ENCODE results near the gene RXYLT1.
"Not testable (repeated sequence)": the region's sequence is repeated elsewhere in the genome, so short reads cannot be mapped to it uniquely, and the experiment has no call there.

RXYLT1 gene

GRCh38 chr12:63779498-63780481 lies at the start of gene RXYLT1:
TSS of gene RXYLT1 (plus strand) at chr12:63779909. CDS start at chr12:63779961, 52 bp downstream.
- peak; percentile 88 for DNase-seq

GRCh38 chr12:63732779-63733178 lies 46.9 kb upstream of the RXYLT1 start:
- DNase-seq = not testable (repeated sequence)

- not testable (repeated sequence) for DNase-seq
Measured at GRCh38 chr12:63733585-63733984, 46.1 kb upstream of the RXYLT1 start.

- not testable (repeated sequence) for DNase-seq
Measured at GRCh38 chr12:63740551-63740950, 39.2 kb upstream of the RXYLT1 start.

- DNase-seq = not testable (repeated sequence)
Measured at GRCh38 chr12:63741431-63741830, 38.3 kb upstream of the RXYLT1 start.

- not testable (repeated sequence) for DNase-seq
Measured at GRCh38 chr12:63744110-63744509, 35.6 kb upstream of the RXYLT1 start.

GRCh38 chr12:63746470-63746869 lies 33.2 kb upstream of the RXYLT1 start:
- not testable (repeated sequence) for DNase-seq

- peak; percentile 28 for DNase-seq
Measured at GRCh38 chr12:63747136-63747535, 32.6 kb upstream of the RXYLT1 start.

GRCh38 chr12:63747553-63747952 lies 32.2 kb upstream of the RXYLT1 start:
- DNase-seq = peak; percentile 6

GRCh38 chr12:63752283-63752682 lies 27.4 kb upstream of the RXYLT1 start:
- DNase-seq = no peak

- DNase-seq = no peak
Measured at GRCh38 chr12:63752841-63753240, 26.9 kb upstream of the RXYLT1 start.

- DNase-seq = peak; percentile 17
Measured at GRCh38 chr12:63753743-63754142, 26.0 kb upstream of the RXYLT1 start.

GRCh38 chr12:63764481-63764880 lies 15.2 kb upstream of the RXYLT1 start:
- DNase-seq = no peak

GRCh38 chr12:63766498-63766897 lies 13.2 kb upstream of the RXYLT1 start:
- DNase-seq = no peak

GRCh38 chr12:63770375-63770774 lies 9.3 kb upstream of the RXYLT1 start:
- DNase-seq = no peak

- no peak for DNase-seq
Measured at GRCh38 chr12:63777340-63777739, 2.4 kb upstream of the RXYLT1 start.

- peak; percentile 2 for DNase-seq
Measured at GRCh38 chr12:63782466-63782865, 2.8 kb downstream of the RXYLT1 start.

GRCh38 chr12:63787306-63787705 lies 7.6 kb downstream of the RXYLT1 start:
- no peak for DNase-seq

- no peak for DNase-seq
Measured at GRCh38 chr12:63790608-63790945, 10.9 kb downstream of the RXYLT1 start.

- DNase-seq = peak; percentile 45
Measured at GRCh38 chr12:63792338-63792737, 12.6 kb downstream of the RXYLT1 start.

- DNase-seq = no peak
Measured at GRCh38 chr12:63795032-63795687, 15.5 kb downstream of the RXYLT1 start.

- no peak for DNase-seq
Measured at GRCh38 chr12:63795944-63796343, 16.2 kb downstream of the RXYLT1 start.

- DNase-seq = peak; percentile 18
Measured at GRCh38 chr12:63802012-63802608, 22.4 kb downstream of the RXYLT1 start.

GRCh38 chr12:63804746-63805145 lies 25.0 kb downstream of the RXYLT1 start:
- no peak for DNase-seq

All from NCI-H82 (cell line).